H9 (cell line): Measurements from ENCODE around the gene RNF183. TPM values are rescaled to one million over a fixed set of nuclear protein-coding genes. Genes with fewer than 3 reads are reported as not detected.

Experiments used
- DNase-seq: peaks from one replicate; pipeline ENCODE4 v3.0.0-alpha.2; 2017
- H2AFZ ChIP-seq: one replicate; pipeline ENCODE4 v1.6.1; 2013; ENCODE audit warnings: mild to moderate bottlenecking, low read length, control low read depth, moderate library complexity
- H2AK5ac ChIP-seq: 2 replicates; pipeline ENCODE4 v1.6.1; 2013; ENCODE audit warnings: low read length, control low read depth, mixed read lengths; ENCODE audit not compliant: insufficient read length
- H2BK120ac ChIP-seq: one replicate; pipeline ENCODE4 v1.6.1; 2013; ENCODE audit warnings: low read depth, mild to moderate bottlenecking, low read length, control low read depth, inconsistent platforms; ENCODE audit not compliant: poor library complexity, severe bottlenecking
- H2BK12ac ChIP-seq: 2 replicates; pipeline ENCODE4 v1.6.1; 2013; ENCODE audit warnings: low read length, control low read depth, mixed read lengths, low read depth; ENCODE audit not compliant: insufficient read length
- H2BK15ac ChIP-seq: 2 replicates; pipeline ENCODE4 v1.6.1; 2013; ENCODE audit warnings: low read depth, low read length, control low read depth
- H2BK20ac ChIP-seq: one replicate; pipeline ENCODE4 v1.6.1; 2013; ENCODE audit warnings: low read depth, mild to moderate bottlenecking, low read length, control low read depth, inconsistent platforms; ENCODE audit not compliant: poor library complexity, severe bottlenecking
- H2BK5ac ChIP-seq: 2 replicates; pipeline ENCODE4 v1.6.1; 2013; ENCODE audit warnings: low read length, control low read depth, mixed read lengths; ENCODE audit not compliant: insufficient read length
- H3K14ac ChIP-seq: 2 replicates; pipeline ENCODE4 v1.6.1; 2013; ENCODE audit warnings: low read length, control low read depth; ENCODE audit not compliant: insufficient read depth
- H3K18ac ChIP-seq: 2 replicates; pipeline ENCODE4 v1.6.1; 2013; ENCODE audit warnings: low read depth, mild to moderate bottlenecking, mixed read lengths, low read length, control low read depth; ENCODE audit not compliant: insufficient read length
- H3K23ac ChIP-seq: 2 replicates; pipeline ENCODE4 v1.6.1; 2013; ENCODE audit warnings: low read length, control low read depth, mixed read lengths, low read depth; ENCODE audit not compliant: insufficient read length
- H3K23me2 ChIP-seq: 2 replicates; pipeline ENCODE4 v1.6.1; 2013; ENCODE audit warnings: low read depth, mild to moderate bottlenecking, mixed read lengths, low read length, control low read depth; ENCODE audit not compliant: insufficient read length, poor library complexity, severe bottlenecking
- H3K27ac ChIP-seq: 2 replicates; pipeline ENCODE4 v1.5.1; 2013; ENCODE audit warnings: low read length, control low read depth, mixed read lengths, low read depth; ENCODE audit not compliant: insufficient read length
- H3K27me3 ChIP-seq: 2 replicates; pipeline ENCODE4 v1.6.1; 2013; ENCODE audit warnings: low read length, control low read depth, inconsistent platforms; ENCODE audit not compliant: insufficient read depth
- H3K4ac ChIP-seq: 2 replicates; pipeline ENCODE4 v1.6.1; 2013; ENCODE audit warnings: low read depth, mild to moderate bottlenecking, control low read depth, inconsistent platforms, low read length, moderate library complexity
- H3K4me1 ChIP-seq: 2 replicates; pipeline ENCODE4 v1.6.1; 2013; ENCODE audit warnings: low read length, control low read depth, inconsistent platforms; ENCODE audit not compliant: insufficient read depth
- H3K4me2 ChIP-seq: 2 replicates; pipeline ENCODE4 v1.6.1; 2013; ENCODE audit warnings: low read length, control low read depth, mixed read lengths; ENCODE audit not compliant: insufficient read length, insufficient read depth
- H3K56ac ChIP-seq: 2 replicates; pipeline ENCODE4 v1.6.1; 2013; ENCODE audit warnings: low read depth, mild to moderate bottlenecking, mixed read lengths, low read length, control low read depth; ENCODE audit not compliant: insufficient read length
- H3K79me1 ChIP-seq: 2 replicates; pipeline ENCODE4 v1.6.1; 2013; ENCODE audit warnings: low read depth, mild to moderate bottlenecking, moderate library complexity, low read length, control low read depth, inconsistent platforms; ENCODE audit not compliant: insufficient read depth, poor library complexity, severe bottlenecking
- H3K79me2 ChIP-seq: 2 replicates; pipeline ENCODE4 v1.6.1; 2013; ENCODE audit warnings: low read length, control low read depth, inconsistent platforms; ENCODE audit not compliant: insufficient read depth
- H3K9ac ChIP-seq: 2 replicates; pipeline ENCODE4 v1.6.1; 2013; ENCODE audit warnings: low read length, control low read depth, mixed read lengths; ENCODE audit not compliant: insufficient read length; ENCODE audit errors: extremely low read depth
- H3K9me3 ChIP-seq: one replicate; pipeline ENCODE4 v1.6.1; 2013; ENCODE audit warnings: low read depth, low read length, inconsistent platforms; ENCODE audit not compliant: control insufficient read depth
- H3T11ph ChIP-seq: one replicate; pipeline ENCODE4 v1.6.1; 2013; ENCODE audit warnings: mild to moderate bottlenecking, low read length, control low read depth, inconsistent platforms
- H4K20me1 ChIP-seq: one replicate; pipeline ENCODE4 v1.6.1; 2013; ENCODE audit not compliant: control insufficient read depth, insufficient read length, insufficient read depth
- H4K5ac ChIP-seq: 2 replicates; pipeline ENCODE4 v1.6.1; 2013; ENCODE audit warnings: low read depth, mild to moderate bottlenecking, mixed read lengths, low read length, control low read depth; ENCODE audit not compliant: insufficient read length
- H4K8ac ChIP-seq: replicated peaks from 2 replicates; pipeline ENCODE4 v1.6.1; 2013; ENCODE audit warnings: low read length, control low read depth, mixed read lengths, low read depth; ENCODE audit not compliant: insufficient read length
- H4K91ac ChIP-seq: 2 replicates; pipeline ENCODE4 v1.6.1; 2013; ENCODE audit warnings: low read depth, mild to moderate bottlenecking, moderate library complexity, mixed read lengths, low read length, control low read depth; ENCODE audit not compliant: insufficient read length
- H3K27ac Mint-ChIP-seq, 3 experiments: 2 replicates in 2 of 3; 3 replicates in 1 of 3; pipeline ENCODE4 v1.8.0; 2020 to 2021; ENCODE audit warnings: mixed read lengths in 3 of 3, mild to moderate bottlenecking in 1 of 3, moderate library complexity in 1 of 3
- H3K27me3 Mint-ChIP-seq: 2 replicates; pipeline ENCODE4 v1.8.0; 2021; ENCODE audit warnings: low read depth, mild to moderate bottlenecking, moderate library complexity, mixed read lengths
- H3K36me3 Mint-ChIP-seq, 3 experiments: 2 replicates in 2 of 3; 3 replicates in 1 of 3; pipeline ENCODE4 v1.8.0; 2020 to 2021; ENCODE audit warnings: low read depth in 3 of 3, mixed read lengths in 3 of 3; ENCODE audit not compliant: insufficient read depth in 1 of 3
- H3K4me1 Mint-ChIP-seq, 2 experiments: 2 replicates each; pipeline ENCODE4 v1.8.0; 2020; ENCODE audit warnings: mixed read lengths in 2 of 2
- H3K4me3 Mint-ChIP-seq, 2 experiments: 2 replicates in 1 of 2; 3 replicates in 1 of 2; pipeline ENCODE4 v1.8.0; 2020 to 2021; ENCODE audit warnings: mild to moderate bottlenecking in 2 of 2, mixed read lengths in 2 of 2, moderate library complexity in 1 of 2
- H3K9me3 Mint-ChIP-seq, 2 experiments: 2 replicates in 1 of 2; 3 replicates in 1 of 2; pipeline ENCODE4 v1.8.0; 2020; ENCODE audit warnings: mild to moderate bottlenecking in 2 of 2, mixed read lengths in 2 of 2, moderate library complexity in 1 of 2
- CTCF ChIP-seq: fragments of 200-600 bp; sonication (generic); conservative IDR thresholded peaks from 3 replicates; pipeline ENCODE4 v1.8.0; 2021; ENCODE audit warnings: antibody characterized with exemption, mild to moderate bottlenecking
- WGBS: extraction: QIAGEN DNeasy Blood & Tissue Kit; methylation state at CpG from one replicate; pipeline ENCODE4 v1.1.7; 2013; ENCODE audit warnings: missing lambda C conversion rate, low lambda C conversion rate, mixed read lengths; ENCODE audit not compliant: insufficient read length; ENCODE audit errors: extremely low coverage; 5-methylcytosine and 5-hydroxymethylcytosine counted together
- total RNA-seq: library from RNA; stranded (reverse); gene quantifications from 2 replicates; pipeline ENCODE4 v1.2.1, GENCODE V29; 2021

Gene RNF183
- total RNA-seq, 1 experiment from 2014 or later, result 0.33 TPM

GRCh38 chr9:113352006-113352405 is 48.8 kb upstream of the RNF183 start:
- Histone ChIP-seq H3K9ac (no peak overlapping the region), H3K23ac (no peak overlapping the region), H3K79me2 (no peaks in the 10 kb centered on the region), H3K56ac (peak overlapping the region; percentile 64), H2BK120ac (no peak overlapping the region), H3K27ac (no peak overlapping the region), H4K20me1 (no peaks in the 10 kb centered on the region), H3K27me3 (no peaks in the 10 kb centered on the region), H2AK5ac (no peak overlapping the region), H3T11ph (no peak overlapping the region), H3K14ac (no peak overlapping the region), H2BK12ac (no peak overlapping the region), H3K4me2 (no peak overlapping the region), H3K23me2 (peaks cover 9% of the 10 kb centered on the region), H3K18ac (no peak overlapping the region), H3K4me1 (peaks cover 2% of the 10 kb centered on the region; the same call in 1 of the 2 replicates), H3K9me3 (no peaks in the 10 kb centered on the region), H2BK20ac (no peak overlapping the region), H2BK15ac (no peak overlapping the region), H4K91ac (peak overlapping the region; percentile 13), H3K4ac (no peak overlapping the region), H2AFZ (no peak overlapping the region), H3K79me1 (no peaks in the 10 kb centered on the region), H2BK5ac (no peak overlapping the region), H4K5ac (no peak overlapping the region), H4K8ac (no peak overlapping the region)
- no CpG with 5 or more reads among the region's 6 CpGs for WGBS
- Mint-ChIP-seq H3K4me1 (peaks cover 20 to 21% of the 10 kb centered on the region in 2 experiments), H3K27ac (no peak overlapping the region), H3K36me3 (no peaks in the 10 kb centered on the region; a peak in 1 of 7 replicates), H3K9me3 (no peaks in the 10 kb centered on the region), H3K4me3 (no peak overlapping the region), H3K27me3 (peaks cover 38% of the 10 kb centered on the region)
- no peak for TF ChIP-seq CTCF
- no peak for DNase-seq
